Measurements from ENCODE around the gene BSN. TPM values are rescaled to one million over a fixed set of nuclear protein-coding genes. Genes with fewer than 3 reads are reported as not detected.

Gene BSN
- total RNA-seq, 4 donors from 2014 or later, result 0.44 to 1.8 (median 0.92) TPM

DNA sequence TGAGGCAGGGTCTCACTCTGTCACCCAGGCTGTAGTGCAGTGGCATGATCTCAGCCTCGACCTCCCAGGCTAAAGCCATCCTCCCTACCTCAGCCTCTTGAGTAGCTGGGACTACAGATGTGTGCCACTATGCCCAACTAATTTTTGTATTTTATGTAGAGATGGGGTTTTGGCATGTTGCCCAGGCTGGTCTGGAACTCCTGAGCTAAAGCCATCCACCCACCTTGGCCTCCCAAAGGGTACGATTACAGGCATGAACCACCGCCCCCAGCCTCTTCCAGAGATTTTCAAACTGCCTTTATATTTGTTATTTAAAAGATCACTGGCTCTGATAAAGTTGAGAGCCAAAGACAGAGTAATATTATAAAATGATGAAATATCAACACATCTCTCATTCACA lies 37.3 kb downstream of the BSN start:
- Histone ChIP-seq H3K36me3 (no peaks in the 10 kb centered on the region), H3K4me1 (no peaks in the 10 kb centered on the region), H3K27me3 (no peaks in the 10 kb centered on the region), H3K27ac (no peak overlapping the region), H3K9me3 (no peaks in the 10 kb centered on the region), H3K4me3 (no peak overlapping the region)
- 67 to 70% methylated on average over 3 of the region's 3 CpGs for WGBS, 2 donors
- DNase-seq (ENCODE audit: low spot score in 2 of 2), result no peak
- TF ChIP-seq, protein P1, sequence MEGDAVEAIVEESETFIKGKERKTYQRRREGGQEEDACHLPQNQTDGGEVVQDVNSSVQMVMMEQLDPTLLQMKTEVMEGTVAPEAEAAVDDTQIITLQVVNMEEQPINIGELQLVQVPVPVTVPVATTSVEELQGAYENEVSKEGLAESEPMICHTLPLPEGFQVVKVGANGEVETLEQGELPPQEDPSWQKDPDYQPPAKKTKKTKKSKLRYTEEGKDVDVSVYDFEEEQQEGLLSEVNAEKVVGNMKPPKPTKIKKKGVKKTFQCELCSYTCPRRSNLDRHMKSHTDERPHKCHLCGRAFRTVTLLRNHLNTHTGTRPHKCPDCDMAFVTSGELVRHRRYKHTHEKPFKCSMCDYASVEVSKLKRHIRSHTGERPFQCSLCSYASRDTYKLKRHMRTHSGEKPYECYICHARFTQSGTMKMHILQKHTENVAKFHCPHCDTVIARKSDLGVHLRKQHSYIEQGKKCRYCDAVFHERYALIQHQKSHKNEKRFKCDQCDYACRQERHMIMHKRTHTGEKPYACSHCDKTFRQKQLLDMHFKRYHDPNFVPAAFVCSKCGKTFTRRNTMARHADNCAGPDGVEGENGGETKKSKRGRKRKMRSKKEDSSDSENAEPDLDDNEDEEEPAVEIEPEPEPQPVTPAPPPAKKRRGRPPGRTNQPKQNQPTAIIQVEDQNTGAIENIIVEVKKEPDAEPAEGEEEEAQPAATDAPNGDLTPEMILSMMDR (IDR thresholded peaks at IDR 0.05), result no peak
- no peak for TF ChIP-seq POLR2A (IDR thresholded peaks at IDR 0.05)
- TF ChIP-seq EP300 (IDR thresholded peaks at IDR 0.05), result no peak

DNA sequence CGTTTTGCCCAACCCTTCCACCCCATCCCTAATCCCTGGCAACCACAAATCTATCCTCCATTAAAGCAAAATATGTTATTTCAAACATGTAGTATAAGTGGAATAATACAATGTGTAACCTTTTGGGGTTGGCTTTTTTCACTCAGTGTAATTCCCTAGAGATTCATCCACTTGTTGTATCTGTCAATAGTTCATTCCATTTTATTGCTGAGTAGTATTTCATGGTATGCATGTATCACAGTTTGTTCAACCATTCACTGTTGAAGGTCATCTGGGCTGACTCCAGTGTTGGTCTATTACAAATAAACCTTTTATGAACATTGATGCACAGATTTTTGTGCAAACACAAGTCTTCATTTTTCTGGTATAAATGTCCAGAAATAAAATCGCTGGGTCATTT lies 38.8 kb downstream of the BSN start:
- H3K9me3 ChIP-seq, result no peaks in the 10 kb centered on the region
- WGBS, 2 donors, result 40 to 51% methylated on average over 2 of the region's 2 CpGs
- H3K36me3 ChIP-seq, result no peaks in the 10 kb centered on the region
- no peaks in the 10 kb centered on the region for H3K27me3 ChIP-seq
- H3K27ac ChIP-seq, result no peak overlapping the region
- no peaks in the 10 kb centered on the region for H3K4me1 ChIP-seq
- DNase-seq (ENCODE audit: low spot score in 2 of 2), result no peak
- TF ChIP-seq POLR2A (IDR thresholded peaks at IDR 0.05) (no peak), EP300 (IDR thresholded peaks at IDR 0.05) (no peak)
- TF ChIP-seq, protein P1 (IDR thresholded peaks at IDR 0.05), result no peak
- H3K4me3 ChIP-seq, result no peak overlapping the region

DNA sequence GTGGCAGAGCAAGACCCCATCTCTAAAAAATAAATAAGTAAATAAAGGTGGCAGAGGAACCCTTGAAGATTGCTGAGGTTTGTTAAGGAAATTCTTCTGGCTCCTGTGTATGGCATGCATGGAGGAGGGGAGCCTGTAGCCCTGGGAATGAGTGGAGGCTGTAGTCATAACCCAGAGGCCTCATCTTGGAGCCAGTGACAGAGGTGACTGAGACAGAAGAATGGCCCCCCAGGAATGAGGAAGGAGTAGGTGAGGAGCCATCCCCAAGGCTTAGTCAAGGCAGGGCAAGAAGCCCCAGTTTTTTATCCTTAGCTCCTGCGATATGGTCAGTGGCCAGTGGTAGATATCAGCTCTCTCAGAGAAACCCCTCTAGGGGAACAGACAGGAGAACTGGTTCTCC lies 46.5 kb downstream of the BSN start:
- no peaks in the 10 kb centered on the region for H3K27me3 ChIP-seq
- no peaks in the 10 kb centered on the region for H3K4me1 ChIP-seq
- H3K27ac ChIP-seq, result no peak overlapping the region
- no peak for DNase-seq (ENCODE audit: low spot score in 2 of 2)
- WGBS, 2 donors, result 100% methylated on average over 1 of the region's 1 CpG
- TF ChIP-seq EP300 (IDR thresholded peaks at IDR 0.05), result no peak
- TF ChIP-seq, protein P1 (IDR thresholded peaks at IDR 0.05), result no peak
- TF ChIP-seq POLR2A (IDR thresholded peaks at IDR 0.05), result no peak
- no peaks in the 10 kb centered on the region for H3K36me3 ChIP-seq
- no peaks in the 10 kb centered on the region for H3K9me3 ChIP-seq
- H3K4me3 ChIP-seq, result no peak overlapping the region

DNA sequence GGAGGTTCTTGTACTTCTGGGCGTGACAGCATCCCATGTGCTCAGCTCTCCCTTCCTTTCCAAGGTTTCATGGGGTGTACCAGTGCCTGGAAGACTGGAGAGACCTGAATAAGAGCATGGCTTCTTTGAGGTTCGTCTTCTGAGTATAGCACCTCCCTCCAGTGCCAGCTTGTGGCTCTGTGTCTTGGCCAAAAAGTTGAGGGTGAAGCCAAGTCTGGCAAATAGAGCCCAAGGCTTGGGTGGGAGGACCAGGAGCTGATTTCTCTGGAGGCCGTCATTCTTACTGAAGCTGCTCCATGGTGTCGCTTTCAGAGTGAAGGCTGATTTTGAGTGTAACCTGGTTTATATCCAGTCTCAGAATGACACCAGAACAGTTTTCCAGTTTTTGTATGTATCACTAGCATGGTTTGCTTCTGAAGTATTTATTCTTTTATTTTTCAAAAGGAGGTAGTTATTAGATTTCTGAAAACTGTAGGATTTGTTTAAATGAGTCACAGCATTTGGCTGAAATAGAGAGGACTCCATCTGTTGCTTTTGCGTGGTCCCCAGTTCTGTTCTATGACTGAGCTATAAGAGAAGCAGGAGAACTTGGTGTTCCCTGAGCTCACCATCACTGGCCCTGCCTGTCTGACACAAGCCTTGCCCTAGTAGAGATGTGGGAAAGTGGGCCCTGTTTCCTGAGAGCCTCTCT lies 47.2 kb downstream of the BSN start:
- Histone ChIP-seq H3K9me3 (no peaks in the 10 kb centered on the region), H3K27me3 (no peaks in the 10 kb centered on the region), H3K4me3 (no peak overlapping the region), H3K36me3 (no peaks in the 10 kb centered on the region), H3K4me1 (no peaks in the 10 kb centered on the region), H3K27ac (no peak overlapping the region)
- TF ChIP-seq POLR2A (IDR thresholded peaks at IDR 0.05) (no peak), EP300 (IDR thresholded peaks at IDR 0.05) (no peak)
- TF ChIP-seq, protein P1 (IDR thresholded peaks at IDR 0.05), result no peak
- 87 to 88% methylated on average over 5 of the region's 5 CpGs for WGBS, 2 donors
- no peak for DNase-seq (ENCODE audit: low spot score in 2 of 2)

DNA sequence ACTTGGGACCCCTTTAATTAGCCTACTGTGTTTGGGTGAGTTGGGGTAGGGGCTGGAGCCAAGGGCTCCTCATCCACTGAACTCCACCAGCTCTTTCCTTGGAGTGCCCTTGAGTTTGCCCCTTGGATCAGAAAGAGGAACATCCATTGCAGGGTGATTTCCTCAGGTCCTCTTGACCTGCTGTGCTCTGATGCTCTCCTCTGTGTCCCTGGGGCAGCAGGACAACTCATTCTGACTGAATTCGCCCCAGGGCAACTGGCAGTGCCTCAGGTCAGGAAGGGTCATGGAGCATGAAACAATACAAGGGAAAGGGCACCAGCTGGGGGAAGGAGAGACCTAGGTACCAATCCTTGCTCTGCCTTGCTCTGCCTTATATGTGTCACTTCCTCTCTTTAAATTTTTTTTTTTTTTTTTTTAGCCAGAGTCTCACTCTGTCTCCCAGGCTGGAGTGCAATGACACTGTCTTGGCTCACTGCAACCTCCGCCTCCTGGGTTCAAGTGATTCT lies 47.8 kb downstream of the BSN start:
- TF ChIP-seq POLR2A (IDR thresholded peaks at IDR 0.05) (no peak), EP300 (IDR thresholded peaks at IDR 0.05) (no peak)
- TF ChIP-seq, protein P1 (IDR thresholded peaks at IDR 0.05), result no peak
- WGBS, 2 donors, result 87 to 95% methylated on average over 2 of the region's 2 CpGs
- Histone ChIP-seq H3K36me3 (no peaks in the 10 kb centered on the region), H3K27me3 (no peaks in the 10 kb centered on the region), H3K4me3 (no peak overlapping the region), H3K4me1 (no peaks in the 10 kb centered on the region), H3K9me3 (no peaks in the 10 kb centered on the region), H3K27ac (no peak overlapping the region)
- DNase-seq (ENCODE audit: low spot score in 2 of 2), result no peak
